ENCODE data around the gene BMF. TPM values are rescaled to one million over a fixed set of nuclear protein-coding genes. Genes with fewer than 3 reads are reported as not detected.

Gene BMF
- total RNA-seq, 1 experiment from 2014 or later: 11.5 TPM

DNA sequence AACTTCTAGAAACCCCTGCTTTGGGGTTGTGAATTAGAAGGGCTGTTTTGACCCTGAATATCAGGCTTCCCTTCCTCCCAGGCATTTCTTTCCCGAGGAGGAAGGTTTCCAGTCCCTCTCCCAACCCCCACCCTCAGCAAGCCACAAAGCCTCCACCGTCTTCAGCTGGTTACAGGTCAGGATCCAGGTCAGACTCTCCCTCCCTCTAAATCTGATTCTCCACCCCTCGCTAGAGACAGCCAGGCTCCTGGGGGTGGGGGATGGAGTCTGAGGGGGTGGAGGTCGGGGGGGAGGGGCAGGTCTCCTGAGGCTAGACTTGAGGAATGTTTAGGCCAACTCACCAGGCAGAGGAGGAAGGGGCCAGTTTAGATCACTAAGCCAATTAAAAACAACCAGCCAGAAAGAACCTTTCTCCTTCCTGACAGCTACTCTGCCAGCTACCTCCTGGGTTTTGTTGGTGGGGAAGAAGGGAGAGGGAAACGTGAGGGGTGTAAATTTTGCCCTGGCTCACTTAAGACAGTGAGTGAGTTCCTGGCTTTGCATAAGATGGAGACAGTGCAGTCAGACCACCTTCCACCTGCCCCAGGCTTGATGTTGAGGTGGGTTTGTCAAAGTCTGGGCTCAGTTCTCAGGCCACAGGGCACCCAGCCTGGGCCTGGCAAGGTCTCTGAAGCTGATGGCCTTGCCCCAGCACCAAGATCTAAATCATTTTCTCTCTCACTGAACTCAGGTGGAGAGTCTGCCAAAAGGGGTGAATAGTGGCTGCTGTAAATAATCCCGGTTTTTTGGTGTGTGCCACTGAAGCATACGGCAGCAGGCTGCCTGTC lies 19.5 kb downstream of the BMF start:
- TF ChIP-seq, protein P1, sequence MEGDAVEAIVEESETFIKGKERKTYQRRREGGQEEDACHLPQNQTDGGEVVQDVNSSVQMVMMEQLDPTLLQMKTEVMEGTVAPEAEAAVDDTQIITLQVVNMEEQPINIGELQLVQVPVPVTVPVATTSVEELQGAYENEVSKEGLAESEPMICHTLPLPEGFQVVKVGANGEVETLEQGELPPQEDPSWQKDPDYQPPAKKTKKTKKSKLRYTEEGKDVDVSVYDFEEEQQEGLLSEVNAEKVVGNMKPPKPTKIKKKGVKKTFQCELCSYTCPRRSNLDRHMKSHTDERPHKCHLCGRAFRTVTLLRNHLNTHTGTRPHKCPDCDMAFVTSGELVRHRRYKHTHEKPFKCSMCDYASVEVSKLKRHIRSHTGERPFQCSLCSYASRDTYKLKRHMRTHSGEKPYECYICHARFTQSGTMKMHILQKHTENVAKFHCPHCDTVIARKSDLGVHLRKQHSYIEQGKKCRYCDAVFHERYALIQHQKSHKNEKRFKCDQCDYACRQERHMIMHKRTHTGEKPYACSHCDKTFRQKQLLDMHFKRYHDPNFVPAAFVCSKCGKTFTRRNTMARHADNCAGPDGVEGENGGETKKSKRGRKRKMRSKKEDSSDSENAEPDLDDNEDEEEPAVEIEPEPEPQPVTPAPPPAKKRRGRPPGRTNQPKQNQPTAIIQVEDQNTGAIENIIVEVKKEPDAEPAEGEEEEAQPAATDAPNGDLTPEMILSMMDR (IDR thresholded peaks at IDR 0.05; ENCODE audit: unreplicated experiment): no peak
- no peak overlapping the region for H3K4me3 Mint-ChIP-seq (ENCODE audit: low read depth, unreplicated experiment)
- no peaks in the 10 kb centered on the region for H3K36me3 Mint-ChIP-seq (ENCODE audit: insufficient read depth, unreplicated experiment)
- CTCF ChIA-PET: interaction anchor here (0.7 kb wide), 1 partner anchor 252 kb away, joined by 4 read pairs; no protein-coding TSS in a partner anchor
- H3K27ac Mint-ChIP-seq (ENCODE audit: unreplicated experiment): no peak overlapping the region
- no TSS peak for BruUV-seq (replicated peaks)
- no peaks in the 10 kb centered on the region for H3K27me3 Mint-ChIP-seq (ENCODE audit: unreplicated experiment)
- no peak for DNase-seq
- intact Hi-C loops (cut with micrococcal nuclease; ENCODE audit: unreplicated experiment): no loop called here
- no peaks in the 10 kb centered on the region for H3K4me1 Mint-ChIP-seq (ENCODE audit: low read depth, unreplicated experiment)
- H3K9me3 Mint-ChIP-seq (ENCODE audit: low read depth, unreplicated experiment): no peaks in the 10 kb centered on the region

DNA sequence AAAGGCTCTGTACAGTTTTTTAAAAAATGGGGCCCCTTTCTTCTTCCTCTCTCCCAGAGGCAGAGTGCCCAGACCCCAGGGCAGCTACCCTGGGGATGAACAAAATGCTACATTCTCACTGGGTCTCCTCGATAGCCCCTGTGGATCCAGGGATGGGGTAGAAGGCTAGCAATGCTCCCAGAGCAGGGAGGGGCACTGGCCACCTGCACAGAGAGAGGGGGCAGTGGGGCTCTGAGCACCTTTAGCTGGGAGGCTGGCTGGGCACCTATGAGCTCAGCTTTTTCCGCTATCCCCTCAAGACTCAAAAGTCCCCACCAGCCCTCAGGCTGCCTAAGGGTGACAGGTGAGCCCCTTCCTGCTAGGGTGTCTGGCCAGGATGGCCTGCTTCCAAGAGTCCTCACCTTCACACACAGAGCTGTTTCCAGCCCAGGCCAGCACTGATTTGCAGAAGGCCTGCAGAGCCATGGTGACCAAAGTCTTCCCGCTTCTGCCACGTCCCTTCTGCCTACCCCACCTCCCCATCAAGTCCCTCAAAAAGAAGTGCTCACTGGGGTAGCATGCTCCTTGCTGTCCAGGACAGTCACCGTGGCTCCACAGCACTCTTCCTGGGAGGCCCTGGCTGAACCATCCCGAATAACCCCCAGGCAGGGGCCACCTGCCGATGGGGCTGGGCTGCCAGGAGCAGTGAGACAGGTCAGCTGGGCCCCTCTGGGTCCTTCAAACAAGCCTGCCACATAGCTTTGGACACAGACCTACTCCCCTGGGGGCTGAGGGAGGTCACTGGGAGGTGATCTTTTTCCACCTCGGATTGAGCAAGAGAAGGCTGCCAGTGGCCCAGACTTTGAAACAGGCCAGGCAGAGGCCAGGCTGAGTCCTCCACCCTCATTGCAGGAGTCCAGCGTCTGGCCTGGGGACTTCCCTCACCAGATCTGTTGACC lies 20.4 kb downstream of the BMF start:
- H3K4me3 Mint-ChIP-seq (ENCODE audit: low read depth, unreplicated experiment): no peak overlapping the region
- intact Hi-C loops (cut with micrococcal nuclease; ENCODE audit: unreplicated experiment): no loop called here
- no TSS peak for BruUV-seq (replicated peaks)
- TF ChIP-seq, protein P1 (IDR thresholded peaks at IDR 0.05; ENCODE audit: unreplicated experiment): no peak
- no peaks in the 10 kb centered on the region for H3K9me3 Mint-ChIP-seq (ENCODE audit: low read depth, unreplicated experiment)
- H3K4me1 Mint-ChIP-seq (ENCODE audit: low read depth, unreplicated experiment): no peaks in the 10 kb centered on the region
- no peaks in the 10 kb centered on the region for H3K36me3 Mint-ChIP-seq (ENCODE audit: insufficient read depth, unreplicated experiment)
- no peak overlapping the region for H3K27ac Mint-ChIP-seq (ENCODE audit: unreplicated experiment)
- no peak for DNase-seq
- CTCF ChIA-PET: interaction anchor here (0.7 kb wide), 2 partner anchors 11 to 253 kb away, joined by 3 to 4 read pairs; no protein-coding TSS in a partner anchor
- H3K27me3 Mint-ChIP-seq (ENCODE audit: unreplicated experiment): no peaks in the 10 kb centered on the region

DNA sequence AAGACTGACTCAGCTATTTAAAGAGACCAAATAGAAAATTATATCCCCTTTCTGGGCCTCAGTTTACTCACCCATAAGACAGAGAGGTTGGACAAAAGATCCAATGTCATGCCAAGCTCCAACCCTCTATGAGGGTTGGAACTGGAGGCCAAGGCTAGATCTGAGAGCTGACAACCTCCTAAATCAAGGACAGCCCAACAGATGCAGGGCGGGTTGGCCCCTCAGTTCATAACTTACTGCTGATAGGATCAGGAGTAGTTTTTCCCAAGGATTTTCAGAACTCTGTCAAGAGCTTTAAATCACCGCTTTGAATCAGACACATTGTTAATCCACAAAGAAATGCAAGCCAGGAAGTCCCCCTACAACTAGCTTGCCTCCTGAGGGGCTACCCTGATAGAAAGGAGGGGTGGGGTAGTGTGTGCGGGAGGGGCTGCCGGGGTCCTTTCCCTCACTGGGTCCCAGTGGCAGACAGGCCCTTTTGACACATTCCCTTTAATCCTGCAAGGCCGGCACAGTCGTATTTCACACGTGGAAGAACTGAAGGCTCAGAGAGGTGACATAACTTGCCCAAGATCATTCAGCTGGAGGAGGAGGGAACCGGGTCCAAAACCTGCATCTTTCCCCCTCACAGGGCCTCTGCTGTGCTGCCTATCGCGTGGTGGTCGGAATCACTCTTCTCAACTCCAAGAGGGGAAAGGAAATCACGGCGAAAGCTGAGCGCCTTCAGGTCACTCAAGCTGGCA lies 21.4 kb downstream of the BMF start:
- no peaks in the 10 kb centered on the region for H3K9me3 Mint-ChIP-seq (ENCODE audit: low read depth, unreplicated experiment)
- BruUV-seq (replicated peaks): no TSS peak
- CTCF ChIA-PET: interaction anchor here (0.6 kb wide), 1 partner anchor 15 kb away, joined by 3 read pairs; no protein-coding TSS in a partner anchor

More for the DNA sequence above, 21.4 kb downstream of the BMF start:
- intact Hi-C loops (cut with micrococcal nuclease; ENCODE audit: unreplicated experiment): no loop called here
- Mint-ChIP-seq H3K4me3 (ENCODE audit: low read depth, unreplicated experiment) (no peak overlapping the region), H3K4me1 (ENCODE audit: low read depth, unreplicated experiment) (no peaks in the 10 kb centered on the region), H3K27ac (ENCODE audit: unreplicated experiment) (no peak overlapping the region), H3K27me3 (ENCODE audit: unreplicated experiment) (no peaks in the 10 kb centered on the region), H3K36me3 (ENCODE audit: insufficient read depth, unreplicated experiment) (no peaks in the 10 kb centered on the region)
- DNase-seq: no peak
- TF ChIP-seq, protein P1 (IDR thresholded peaks at IDR 0.05; ENCODE audit: unreplicated experiment): no peak

Data from Calu3 (cell line).